Stimulated activated CD4-positive, alpha-beta T cell treated with anti-CD3 and anti-CD28 coated beads, Interleukin-15, amount 100 ng/mL, for 48 hours (primary cell): ENCODE results near the gene HNF1B.

Experiments used
- DNase-seq, 2 donors: peaks; one replicate each; pipeline ENCODE4 v3.0.0-alpha.2; 2020; ENCODE audit warnings: low read depth in 2 of 2

Gene HNF1B

GRCh38 chr17:37736428-37736827, 8.4 kb downstream of the HNF1B start:
- no peak for DNase-seq

DNA sequence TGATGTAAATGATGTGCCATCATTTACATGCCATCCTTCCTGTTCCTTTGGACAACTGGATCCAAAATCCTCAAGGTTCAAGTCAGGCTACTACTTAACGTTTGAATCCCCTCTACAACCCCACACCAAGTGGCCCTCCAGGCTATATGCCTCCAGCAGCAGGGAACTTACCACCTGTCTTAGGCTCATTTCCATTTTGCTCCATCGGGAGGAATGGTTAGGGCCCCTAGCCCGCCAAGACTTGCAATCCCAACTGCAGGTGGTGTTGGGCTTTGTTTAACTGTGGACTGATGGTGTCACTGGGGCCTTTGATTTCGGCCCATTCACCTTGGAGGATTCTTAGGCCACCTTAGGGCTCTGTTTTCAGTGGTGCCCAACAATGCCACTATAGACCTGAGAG, 9.7 kb downstream of the HNF1B start:
- no peak for DNase-seq

DNA sequence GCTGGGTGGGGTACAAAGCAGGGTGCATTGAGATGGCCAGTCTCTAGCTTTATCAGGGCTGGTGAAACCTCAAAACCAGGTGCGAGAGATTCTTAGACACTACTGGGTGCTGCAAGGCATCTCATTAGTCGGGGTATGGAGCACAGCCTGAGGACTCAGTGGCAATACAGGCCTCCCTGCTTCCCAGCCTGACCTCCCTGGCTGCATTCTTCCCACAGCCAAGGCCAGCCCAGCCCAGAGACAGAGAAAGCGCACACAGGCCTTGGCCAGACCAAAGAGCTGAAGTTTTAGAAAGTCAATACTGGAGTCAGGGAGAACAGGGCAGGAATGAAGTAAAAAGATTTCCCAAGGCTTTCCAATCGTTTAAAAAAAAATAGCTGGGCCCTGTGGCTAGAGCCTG, 12.5 kb downstream of the HNF1B start:
- DNase-seq: no peak

DNA sequence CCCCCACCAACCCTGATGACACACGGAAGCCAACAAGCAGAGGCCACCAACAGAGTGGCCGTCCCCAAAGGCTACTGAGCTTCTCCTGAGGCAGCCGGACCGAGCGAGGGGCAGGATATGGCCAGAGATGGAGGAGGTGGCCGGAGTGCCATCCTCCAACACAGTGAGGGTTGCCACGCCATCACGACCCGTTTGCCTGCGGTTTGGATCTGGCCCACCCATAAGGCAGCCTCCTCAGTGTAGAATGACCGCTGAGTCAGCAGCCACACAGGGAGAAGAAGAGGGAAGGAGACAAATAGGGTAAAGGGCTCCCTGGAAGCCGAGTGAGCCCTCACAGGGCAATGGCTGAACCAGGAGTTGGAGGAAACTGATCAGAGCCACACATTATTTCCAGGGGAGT, 13.8 kb downstream of the HNF1B start:
- DNase-seq: no peak

GRCh38 chr17:37729905-37730304, 15.0 kb downstream of the HNF1B start:
- DNase-seq: no peak

GRCh38 chr17:37726891-37727675, 17.8 kb downstream of the HNF1B start:
- DNase-seq: no peak

DNA sequence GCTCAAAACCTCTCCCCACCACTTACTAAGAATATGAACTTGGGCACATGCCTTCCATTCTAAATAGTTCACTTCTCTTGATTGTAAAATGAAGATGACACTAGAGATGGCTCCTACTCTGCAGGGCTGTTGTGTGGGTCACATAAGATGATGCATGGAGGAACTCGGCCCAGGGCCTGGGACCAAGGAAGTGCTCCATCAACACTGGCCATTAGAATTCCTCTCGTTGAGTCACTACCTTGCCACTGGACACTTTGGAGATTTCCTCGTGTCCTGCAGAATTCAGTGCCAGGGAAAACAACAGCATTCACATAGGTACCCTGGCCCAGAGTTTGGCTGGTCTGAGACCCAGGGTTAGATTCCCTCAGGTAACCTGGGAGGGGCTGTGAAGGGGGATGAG, 18.6 kb downstream of the HNF1B start:
- DNase-seq: no peak

DNA sequence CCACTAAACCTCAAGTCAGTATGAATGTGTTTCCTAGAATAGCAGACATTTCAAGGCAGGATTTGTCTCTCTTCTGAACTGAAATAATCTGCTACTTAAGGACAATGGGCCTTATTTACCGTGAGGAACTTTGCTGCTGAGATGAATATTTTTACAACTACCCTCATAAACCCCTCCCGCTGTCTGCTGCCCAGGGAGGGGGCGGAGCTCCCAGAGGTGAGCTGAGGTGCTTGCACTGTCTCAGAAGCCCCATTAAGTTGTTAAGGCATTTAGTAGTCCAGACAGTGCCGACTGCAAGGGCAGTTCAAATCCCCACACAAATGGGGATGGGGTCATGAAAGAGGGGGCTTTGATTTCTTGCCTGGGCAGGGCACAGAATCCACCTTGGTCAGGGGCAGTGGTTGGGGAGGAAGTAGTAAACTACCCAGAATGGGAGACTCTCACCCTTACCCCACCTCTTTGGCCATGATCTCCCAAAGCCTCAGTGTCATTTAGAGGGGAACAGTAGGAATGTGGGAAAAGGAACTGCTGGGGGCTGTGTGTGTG, 19.2 kb downstream of the HNF1B start:
- no peak for DNase-seq

DNA sequence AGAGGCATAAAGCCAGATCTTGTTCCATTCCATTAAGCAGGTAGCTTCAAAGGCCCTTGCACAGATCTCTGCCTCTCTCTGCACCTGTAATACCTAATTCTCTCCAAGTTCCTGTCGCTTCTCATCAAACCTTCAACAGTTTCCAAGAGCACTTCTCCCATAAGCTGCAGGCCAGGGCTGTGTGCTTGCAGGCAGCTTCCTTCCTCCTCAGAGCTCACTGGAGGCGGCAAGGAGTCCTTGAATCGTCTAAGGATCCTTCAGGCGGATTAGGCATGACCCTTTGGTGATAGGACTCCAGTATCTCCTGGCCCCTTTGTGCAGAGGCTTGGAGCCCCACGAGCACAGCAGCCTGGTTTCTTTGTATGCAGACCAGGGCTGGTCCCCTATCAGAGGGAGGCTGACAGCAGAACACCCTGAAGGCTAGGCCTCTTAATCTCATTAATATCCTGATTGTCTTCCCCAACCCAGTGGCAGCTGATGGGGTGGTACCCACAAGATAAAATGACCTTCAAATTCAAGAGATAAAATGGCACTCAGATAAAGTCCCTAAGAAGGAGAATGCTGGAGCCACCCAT, 19.8 kb downstream of the HNF1B start:
- DNase-seq: no peak

DNA sequence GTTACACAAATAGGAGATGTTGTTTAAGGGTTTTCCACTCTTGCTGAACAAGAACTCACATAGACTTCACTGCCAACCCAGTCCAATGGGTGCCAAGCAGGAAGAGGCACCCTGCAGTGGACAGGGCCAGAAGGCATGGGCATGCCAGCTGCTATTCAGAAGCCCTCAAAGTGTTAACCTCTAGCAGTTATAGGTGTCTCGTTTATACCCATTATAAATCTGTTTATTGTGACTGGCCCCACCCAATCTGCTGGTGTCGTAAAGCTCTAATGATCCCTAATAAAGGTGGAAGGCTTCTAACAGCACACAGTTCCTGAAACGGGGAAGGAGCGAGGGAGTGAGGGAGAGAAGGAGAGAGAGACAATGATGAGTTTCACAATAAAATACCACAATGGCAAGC, 23.9 kb downstream of the HNF1B start:
- DNase-seq: no peak

GRCh38 chr17:37719866-37720265, 25.0 kb downstream of the HNF1B start:
- DNase-seq: no peak

DNA sequence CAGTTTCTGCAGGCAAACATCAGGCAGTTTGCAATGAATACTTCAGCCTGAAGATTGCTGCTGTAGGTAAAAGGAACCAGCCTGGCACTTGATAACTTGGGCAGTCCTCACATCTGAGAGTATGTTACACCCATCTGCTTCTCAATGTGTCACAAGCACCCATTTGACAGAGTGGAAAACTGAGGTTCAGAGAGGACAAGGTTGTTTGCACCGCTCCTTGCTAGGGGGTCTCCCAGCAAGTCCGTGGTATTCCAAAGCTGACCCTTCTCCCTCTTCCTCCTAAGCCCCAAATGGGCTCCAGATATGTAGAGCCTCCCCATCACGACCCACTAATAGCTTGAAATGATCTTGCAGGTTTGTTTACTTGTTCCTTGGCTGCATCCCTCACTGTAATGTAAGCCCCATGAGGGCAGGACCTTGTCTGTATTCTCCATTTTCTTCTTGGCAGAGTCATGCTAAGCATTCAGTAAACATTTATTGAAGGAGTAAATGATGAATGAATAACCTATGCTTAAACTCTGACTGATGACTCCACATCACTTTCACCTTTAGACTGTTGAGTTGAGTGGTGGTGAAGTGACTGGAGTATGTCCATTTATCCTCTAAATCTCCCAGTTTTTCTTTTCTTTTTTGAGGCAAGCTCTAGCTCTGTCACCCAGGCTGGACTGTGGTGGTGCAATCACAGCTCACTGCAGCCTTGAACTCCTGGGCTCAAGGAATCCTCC, 26.4 kb downstream of the HNF1B start:
- DNase-seq: no peak

- no peak for DNase-seq
These were observed 27.1 kb downstream of the HNF1B start for GRCh38 chr17:37717627-37718323.

GRCh38 chr17:37714897-37715296, 30.0 kb downstream of the HNF1B start:
- DNase-seq: no peak

DNA sequence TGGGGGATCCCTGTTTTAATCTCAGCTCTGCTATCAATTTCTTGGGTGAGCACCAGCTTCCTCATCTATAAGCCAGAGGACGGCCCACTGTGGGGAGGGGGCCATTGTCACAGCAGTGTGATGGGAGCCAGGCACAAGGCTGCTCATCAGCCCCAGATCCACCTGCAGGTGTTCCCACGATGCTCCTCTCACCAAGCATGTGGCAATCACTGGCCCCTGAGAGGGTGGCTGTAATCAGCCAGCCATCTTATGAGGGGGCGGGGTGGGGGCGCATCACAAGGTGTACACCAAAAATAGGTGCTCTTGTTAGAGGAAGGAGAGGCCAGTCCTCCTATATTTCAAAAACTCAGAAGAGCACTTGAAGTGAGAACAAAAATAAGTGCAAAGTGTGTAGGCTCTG, 31.2 kb downstream of the HNF1B start:
- DNase-seq: no peak

- DNase-seq: no peak
These were observed 31.8 kb downstream of the HNF1B start for GRCh38 chr17:37713028-37713431.

- no peak for DNase-seq
These were observed 33.7 kb downstream of the HNF1B start for GRCh38 chr17:37711113-37711512.

DNA sequence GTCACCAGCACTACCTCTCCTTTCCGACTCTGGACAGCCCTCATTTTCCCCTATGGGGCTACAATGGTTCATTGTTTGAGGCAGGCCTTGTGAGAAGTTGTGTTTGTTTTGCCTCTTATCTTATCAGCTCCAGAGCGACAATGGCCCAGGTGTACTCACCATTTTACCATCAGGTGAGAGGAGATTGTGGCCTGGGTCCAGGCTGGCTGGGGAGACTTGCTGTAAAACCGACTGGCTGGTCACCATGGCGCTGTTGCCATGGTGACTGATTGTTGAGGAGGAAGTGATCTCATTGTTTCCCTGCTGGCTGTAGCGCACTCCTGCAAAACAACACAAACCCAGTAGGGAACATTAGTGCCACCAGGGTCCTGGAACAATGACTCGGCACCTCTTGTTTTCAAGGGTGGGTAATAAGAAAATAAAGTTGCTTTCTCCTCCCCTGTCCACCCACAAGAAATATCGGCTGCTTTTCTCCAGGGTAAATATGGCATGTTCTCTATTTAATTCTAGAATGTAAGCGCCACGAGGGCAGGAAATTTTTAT, 34.4 kb downstream of the HNF1B start:
- DNase-seq: no peak

- no peak for DNase-seq
These were observed 36.1 kb downstream of the HNF1B start for GRCh38 chr17:37708616-37709212.

- DNase-seq: no peak
These were observed 36.7 kb downstream of the HNF1B start for GRCh38 chr17:37708008-37708615.

DNA sequence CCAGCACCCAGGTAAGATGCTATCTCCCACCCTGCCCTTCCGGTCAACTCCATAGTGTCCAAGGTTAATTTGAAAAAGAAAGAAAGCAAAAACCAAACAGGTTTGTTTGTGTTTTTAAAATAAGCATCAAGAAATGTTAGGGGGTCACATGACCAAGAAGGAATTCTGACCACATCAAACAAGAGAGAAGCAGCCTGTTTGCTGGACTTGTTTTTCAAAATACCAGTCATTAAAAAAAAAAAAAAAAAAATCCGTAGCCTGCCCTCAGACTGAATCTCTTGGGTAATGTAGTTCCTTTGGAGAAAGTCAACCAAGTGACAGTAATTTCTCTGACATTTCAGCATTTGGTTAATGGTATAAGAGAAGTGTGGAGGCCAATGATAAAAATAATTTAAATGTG, 38.4 kb downstream of the HNF1B start:
- no peak for DNase-seq
